GM12892 (cell line): ENCODE results near the gene VWA8.
A peak's percentile ranks its signal among the peaks of the same experiment; 100 is the strongest.
"Not testable (repeated sequence)": the region's sequence is repeated elsewhere in the genome, so short reads cannot be mapped to it uniquely, and the experiment has no call there.

Experiments used
- DNase-seq: peaks from one replicate; pipeline ENCODE4 v3.0.0; 2011; ENCODE audit not compliant: insufficient read length
- FAIRE-seq: peaks from 2 replicates; lab custom pipeline; 2011; peaks lifted over from hg19 to GRCh38; lab: Jason Lieb, UNC
- POLR2A ChIP-seq: IDR thresholded peaks from 2 replicates; pipeline ENCODE4 v1.6.1; 2011; ENCODE audit warnings: low read depth, low read length, control low read depth
- POLR2AphosphoS5 ChIP-seq: IDR thresholded peaks from 2 replicates; pipeline ENCODE4 v1.6.1; 2011; ENCODE audit warnings: low read depth, low read length, control low read depth
- TAF1 ChIP-seq: IDR thresholded peaks from 2 replicates; pipeline ENCODE4 v1.6.1; 2011; ENCODE audit warnings: low read depth, mild to moderate bottlenecking, control low read depth, low read length, borderline replicate concordance

Gene VWA8

DNA sequence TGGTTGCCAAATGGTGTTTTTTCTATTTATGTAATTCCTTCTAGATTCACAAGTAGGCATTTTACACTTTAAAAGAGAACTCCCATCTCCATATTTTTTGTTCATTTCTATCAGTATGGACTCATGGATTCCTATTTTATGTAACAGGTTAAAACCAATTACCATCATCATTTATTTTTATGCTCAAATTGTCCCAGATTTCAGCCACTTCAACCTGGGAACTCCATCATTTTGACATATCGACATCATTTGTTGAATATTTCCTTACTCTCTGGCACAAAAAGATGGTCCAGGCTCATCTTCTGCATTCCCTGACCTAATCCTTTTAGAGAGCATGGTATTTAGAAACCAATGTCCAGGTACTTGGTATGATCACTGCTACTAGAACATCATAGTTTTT, 79.9 kb downstream of the VWA8 start:
- FAIRE-seq (no peak), DNase-seq (no peak)
- no peak for TF ChIP-seq TAF1
- TF ChIP-seq POLR2A: no peak
- no peak for TF ChIP-seq POLR2AphosphoS5

- DNase-seq (no peak), FAIRE-seq (no peak)
- TF ChIP-seq POLR2A: no peak
Measured at GRCh38 chr13:41864658-41865057, 96.3 kb downstream of the VWA8 start.

GRCh38 chr13:41862659-41863058, 98.2 kb downstream of the VWA8 start:
- DNase-seq, FAIRE-seq: not testable (repeated sequence)

- no peak for FAIRE-seq
- TF ChIP-seq TAF1 (no peak), POLR2AphosphoS5 (no peak), POLR2A (no peak)
- no peak for DNase-seq
Measured at GRCh38 chr13:41859565-41859964, 101.3 kb downstream of the VWA8 start.

DNA sequence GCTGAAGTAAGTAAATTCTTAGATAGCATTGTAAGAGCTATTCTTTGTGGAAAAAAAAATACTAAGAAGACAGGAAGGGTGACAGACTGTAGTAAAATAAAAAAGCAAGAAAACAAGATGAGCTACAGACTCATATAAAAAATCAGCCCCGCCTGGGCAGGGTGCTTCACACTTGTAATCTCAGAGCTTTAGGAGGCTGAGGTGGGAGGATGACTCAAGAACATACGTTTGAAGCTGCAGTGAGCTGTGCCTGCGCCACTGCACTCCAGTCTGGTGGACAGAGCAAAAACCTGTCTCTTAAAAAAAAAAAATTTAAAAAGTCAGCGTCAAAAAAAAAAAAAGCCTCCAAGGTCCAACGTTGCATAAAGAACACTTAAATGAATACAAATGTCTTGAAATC, 102.1 kb downstream of the VWA8 start:
- FAIRE-seq (no peak), DNase-seq (no peak)
- TF ChIP-seq POLR2A: no peak
- TF ChIP-seq TAF1: no peak
- no peak for TF ChIP-seq POLR2AphosphoS5

DNA sequence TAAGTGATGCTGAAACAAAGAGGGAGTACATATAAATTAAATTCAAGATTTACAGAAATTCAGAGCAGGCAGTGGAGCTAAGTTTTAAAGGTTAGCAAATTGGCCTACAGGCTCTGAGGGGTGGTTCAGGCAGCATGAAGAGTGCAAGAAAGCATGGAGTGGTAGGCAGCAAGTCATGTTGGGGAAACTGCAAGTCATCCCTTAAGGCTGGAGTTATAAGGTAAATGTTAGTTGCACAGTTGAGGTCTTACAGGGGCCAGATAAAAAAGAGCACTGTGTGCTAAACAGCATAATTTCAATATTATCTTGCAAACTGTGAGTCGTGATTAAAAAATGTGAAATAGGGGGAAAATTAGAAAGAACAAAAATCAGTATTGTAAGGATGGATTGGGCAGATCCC, 106.2 kb downstream of the VWA8 start:
- DNase-seq (no peak), FAIRE-seq (no peak)
- no peak for TF ChIP-seq TAF1
- no peak for TF ChIP-seq POLR2A
- TF ChIP-seq POLR2AphosphoS5: no peak

DNA sequence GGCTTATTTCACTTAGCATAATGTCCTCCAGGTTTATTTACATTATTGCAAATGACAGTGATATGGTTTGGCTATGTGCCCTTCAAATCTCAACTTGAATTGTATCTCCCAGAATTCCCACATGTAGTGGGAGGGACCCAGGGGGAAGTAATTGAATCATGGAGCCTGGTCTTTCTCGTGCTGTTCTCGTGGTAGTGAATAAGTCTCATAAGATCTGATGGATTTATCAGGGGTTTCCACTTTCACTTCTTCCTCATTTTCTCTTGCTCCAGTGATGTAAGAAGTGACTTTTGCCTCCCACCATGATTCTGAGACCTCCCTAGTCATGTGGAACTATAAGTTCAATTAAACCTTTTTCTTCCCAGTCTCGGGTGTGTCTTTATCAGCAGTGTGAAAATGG, 109.6 kb downstream of the VWA8 start:
- TF ChIP-seq POLR2A (no peak), TAF1 (no peak), POLR2AphosphoS5 (no peak)
- DNase-seq (no peak), FAIRE-seq (peak; percentile 54)

DNA sequence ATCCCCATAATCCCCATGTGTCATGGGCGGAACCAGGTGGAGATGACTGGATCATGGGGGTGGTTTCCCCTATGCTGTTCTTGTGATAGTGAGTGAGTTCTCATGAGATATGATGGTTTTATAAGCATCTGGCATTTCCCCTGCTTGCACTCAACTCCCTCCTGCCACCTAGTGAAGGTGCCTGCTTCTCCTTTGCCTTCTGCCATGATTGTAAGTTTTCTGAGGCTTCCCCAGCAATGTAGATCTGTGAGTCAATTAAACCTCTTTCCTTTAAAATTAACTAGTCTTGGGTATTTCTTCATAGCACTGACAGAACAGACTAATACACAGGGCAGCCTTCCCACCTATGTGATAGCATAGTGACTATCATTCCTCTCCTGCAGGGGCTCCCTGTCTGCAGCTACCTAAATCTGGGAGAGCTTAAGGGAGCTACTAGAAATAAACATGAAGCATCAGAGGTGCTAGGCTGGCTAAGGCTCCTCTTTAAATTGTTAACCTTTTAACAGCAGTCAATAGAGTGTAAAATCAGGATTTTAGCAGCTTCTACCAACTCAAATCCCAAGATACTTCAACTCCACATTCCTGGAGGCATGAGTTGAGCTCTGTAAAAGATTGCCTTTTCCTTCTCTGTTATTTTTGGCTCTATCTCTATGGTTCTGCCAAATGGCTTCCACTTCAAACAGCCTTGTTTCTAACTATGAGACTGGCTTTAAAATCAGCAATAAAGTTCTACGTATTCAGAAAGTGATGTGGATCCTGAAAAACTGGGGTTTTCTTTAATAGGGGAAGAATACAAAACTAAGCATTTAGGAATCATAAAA, 112.3 kb downstream of the VWA8 start:
- FAIRE-seq (no peak), DNase-seq (no peak)
- TF ChIP-seq TAF1: no peak
- no peak for TF ChIP-seq POLR2AphosphoS5
- no peak for TF ChIP-seq POLR2A

GRCh38 chr13:41847216-41847615, 113.7 kb downstream of the VWA8 start:
- TF ChIP-seq POLR2A: no peak
- no peak for TF ChIP-seq TAF1
- no peak for TF ChIP-seq POLR2AphosphoS5
- FAIRE-seq (no peak), DNase-seq (no peak)

DNA sequence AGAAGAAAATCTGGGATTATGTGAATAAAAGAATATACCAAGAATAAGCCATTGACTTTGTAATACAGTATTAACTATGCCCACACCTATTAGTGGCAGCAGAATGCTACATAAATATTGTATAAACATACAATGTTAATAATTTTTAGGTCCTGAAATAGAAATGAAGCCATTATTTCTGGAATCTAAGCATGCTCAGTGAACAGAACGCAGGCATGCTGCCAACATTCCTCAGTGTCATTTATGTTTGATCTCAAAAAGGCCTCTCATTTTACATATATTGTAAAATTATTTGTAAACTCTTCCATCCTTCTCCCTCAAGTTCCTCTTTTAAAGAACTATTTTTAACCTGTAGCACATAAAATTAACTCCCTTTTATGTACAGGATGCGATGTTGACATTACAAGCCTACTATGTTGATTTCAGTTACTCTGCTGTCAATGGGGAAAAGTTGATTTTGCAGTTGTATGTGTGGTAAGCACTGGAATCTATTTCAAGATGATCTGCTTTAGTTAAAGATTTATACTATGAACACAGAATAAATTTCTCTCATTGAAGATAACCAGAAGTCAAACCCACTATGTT, 118.8 kb downstream of the VWA8 start:
- TF ChIP-seq TAF1 (no peak), POLR2AphosphoS5 (no peak), POLR2A (no peak)
- FAIRE-seq: no peak
- no peak for DNase-seq

- TF ChIP-seq POLR2A (no peak), POLR2AphosphoS5 (no peak), TAF1 (no peak)
- FAIRE-seq (no peak), DNase-seq (no peak)
Measured at GRCh38 chr13:41837629-41838028, 123.3 kb downstream of the VWA8 start.

DNA sequence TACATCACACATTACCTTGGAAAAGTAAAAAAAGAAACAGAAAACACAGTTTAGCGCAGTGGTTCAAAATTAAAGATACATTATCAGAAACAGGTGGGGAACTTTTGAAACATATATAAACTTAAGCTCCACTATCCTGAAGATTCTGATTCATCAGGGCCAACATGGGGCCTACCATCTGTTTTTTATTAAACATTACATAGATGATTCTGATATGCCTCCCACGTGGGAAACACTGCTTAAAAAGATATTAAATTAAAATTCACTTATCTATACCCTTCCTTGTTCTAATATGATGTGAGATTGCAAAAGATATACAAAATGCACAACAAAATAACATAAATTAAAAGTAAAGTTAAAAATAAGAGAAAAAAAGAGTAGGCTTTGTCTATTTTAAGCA, 125.0 kb downstream of the VWA8 start:
- no peak for DNase-seq
- TF ChIP-seq POLR2AphosphoS5 (no peak), POLR2A (no peak), TAF1 (no peak)
- FAIRE-seq: no peak

GRCh38 chr13:41834697-41835096, 126.2 kb downstream of the VWA8 start:
- DNase-seq, FAIRE-seq: not testable (repeated sequence)

- FAIRE-seq (no peak), DNase-seq (no peak)
- TF ChIP-seq TAF1 (no peak), POLR2AphosphoS5 (no peak), POLR2A (no peak)
Measured at GRCh38 chr13:41833831-41834230, 127.1 kb downstream of the VWA8 start.
